Medulla oblongata (tissue), 1 donor: ENCODE measurements around the gene SORCS1.

ENCODE experiments used
- DNase-seq: peaks from one replicate; pipeline ENCODE4 v3.0.0-alpha.2; 2015; ENCODE audit errors: extremely low spot score

The SORCS1 gene

GRCh38 chr10:106992055-106992454 is 172.5 kb downstream of the SORCS1 start:
- DNase-seq = peak; percentile 67

GRCh38 chr10:106991091-106991490 is 173.4 kb downstream of the SORCS1 start:
- DNase-seq = no peak

- no peak for DNase-seq
Observed at GRCh38 chr10:106987362-106987761, 177.1 kb downstream of the SORCS1 start.

DNA sequence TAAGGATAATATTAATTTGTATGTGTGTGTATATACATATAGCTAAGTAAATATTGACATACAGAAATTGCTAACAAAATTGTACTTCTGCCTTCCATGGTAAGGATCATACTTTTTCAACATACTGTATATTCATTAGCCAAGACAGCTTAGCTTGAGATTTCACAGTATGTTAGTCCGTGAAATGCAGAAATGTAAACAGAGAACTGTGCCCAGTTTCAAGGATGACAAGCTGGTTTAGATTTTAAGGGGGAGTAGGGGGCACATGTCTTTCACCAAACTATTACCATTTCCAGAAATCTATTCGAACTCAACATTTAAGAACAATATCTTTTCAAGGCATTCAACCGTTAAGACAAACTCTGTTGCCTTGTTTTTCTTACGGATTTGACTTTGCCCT is 182.2 kb downstream of the SORCS1 start:
- DNase-seq = no peak

GRCh38 chr10:106981452-106982075 is 182.9 kb downstream of the SORCS1 start:
- no peak for DNase-seq

DNA sequence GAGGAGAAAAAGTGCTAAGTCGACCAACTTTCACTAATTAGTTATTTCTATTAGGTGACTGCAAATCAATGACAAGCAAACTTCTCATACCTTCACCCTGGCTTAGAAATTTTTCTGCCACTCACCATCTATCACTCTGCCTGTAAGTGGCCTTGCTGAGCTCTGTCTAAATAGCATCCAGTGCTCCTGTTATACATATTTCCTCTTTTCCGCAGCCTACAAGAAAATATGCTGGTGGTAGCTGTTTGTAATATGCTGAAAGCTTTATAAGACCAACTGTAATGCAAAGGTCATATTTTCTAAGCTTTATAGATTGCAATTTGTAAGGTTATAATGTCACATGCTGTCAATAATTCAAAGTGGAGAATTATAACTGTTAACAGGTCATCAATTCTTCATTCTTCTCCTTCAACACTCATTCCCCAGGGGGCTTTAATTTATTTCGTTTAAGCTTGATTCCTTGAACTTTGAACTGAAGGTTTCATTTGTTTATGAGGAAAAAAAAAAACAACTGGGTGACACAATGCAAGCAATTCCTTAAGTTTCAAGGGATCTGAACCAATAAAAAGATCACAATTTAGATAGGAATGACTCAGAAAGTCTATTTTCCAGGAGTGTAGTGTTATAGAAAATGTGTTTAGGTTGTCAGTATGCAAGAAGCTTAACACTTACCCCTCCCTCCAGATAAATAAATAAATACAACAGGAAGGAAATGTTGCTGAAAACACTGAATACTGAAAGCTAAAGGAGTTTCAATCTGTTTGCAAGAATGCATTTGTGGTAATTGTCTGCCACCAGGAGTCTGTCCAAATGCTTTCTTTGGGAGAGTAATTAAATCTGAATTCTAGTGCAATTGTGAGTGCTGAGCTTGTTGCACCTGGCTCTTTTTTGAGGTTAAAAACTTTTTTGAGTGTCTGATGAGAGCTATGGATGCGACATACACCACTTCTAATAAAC is 183.7 kb downstream of the SORCS1 start:
- peak; percentile 29 for DNase-seq

GRCh38 chr10:106978756-106979155 is 185.8 kb downstream of the SORCS1 start:
- DNase-seq = no peak

DNA sequence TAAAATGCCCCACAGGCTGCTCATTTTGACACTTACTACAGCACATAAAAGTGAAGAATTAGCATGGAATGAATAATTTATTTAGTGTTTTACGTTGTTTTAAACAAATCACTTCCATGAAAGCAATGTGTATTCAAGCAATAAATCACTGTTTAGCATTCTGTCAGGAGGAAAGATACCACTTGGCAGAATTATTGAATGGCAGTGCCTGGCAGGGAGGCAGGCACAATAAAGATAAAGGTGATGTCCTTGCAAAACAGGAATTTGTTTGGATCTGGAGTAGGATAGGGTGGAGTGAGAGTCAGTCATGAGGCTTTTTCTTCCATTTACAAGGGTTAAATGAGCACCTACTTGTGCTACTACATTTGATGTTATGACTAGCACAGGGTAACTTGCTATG is 190.8 kb downstream of the SORCS1 start:
- no peak for DNase-seq

- no peak for DNase-seq
Observed at GRCh38 chr10:106973288-106973687, 191.2 kb downstream of the SORCS1 start.

GRCh38 chr10:106972381-106972780 is 192.1 kb downstream of the SORCS1 start:
- DNase-seq = no peak

GRCh38 chr10:106971411-106971831 is 193.1 kb downstream of the SORCS1 start:
- DNase-seq = no peak

- DNase-seq = no peak
Observed at GRCh38 chr10:106967452-106967851, 197.1 kb downstream of the SORCS1 start.

- no peak for DNase-seq
Observed at GRCh38 chr10:106960812-106961211, 203.7 kb downstream of the SORCS1 start.

- no peak for DNase-seq
Observed at GRCh38 chr10:106959521-106959920, 205.0 kb downstream of the SORCS1 start.

- DNase-seq = no peak
Observed at GRCh38 chr10:106958589-106959361, 205.7 kb downstream of the SORCS1 start.

DNA sequence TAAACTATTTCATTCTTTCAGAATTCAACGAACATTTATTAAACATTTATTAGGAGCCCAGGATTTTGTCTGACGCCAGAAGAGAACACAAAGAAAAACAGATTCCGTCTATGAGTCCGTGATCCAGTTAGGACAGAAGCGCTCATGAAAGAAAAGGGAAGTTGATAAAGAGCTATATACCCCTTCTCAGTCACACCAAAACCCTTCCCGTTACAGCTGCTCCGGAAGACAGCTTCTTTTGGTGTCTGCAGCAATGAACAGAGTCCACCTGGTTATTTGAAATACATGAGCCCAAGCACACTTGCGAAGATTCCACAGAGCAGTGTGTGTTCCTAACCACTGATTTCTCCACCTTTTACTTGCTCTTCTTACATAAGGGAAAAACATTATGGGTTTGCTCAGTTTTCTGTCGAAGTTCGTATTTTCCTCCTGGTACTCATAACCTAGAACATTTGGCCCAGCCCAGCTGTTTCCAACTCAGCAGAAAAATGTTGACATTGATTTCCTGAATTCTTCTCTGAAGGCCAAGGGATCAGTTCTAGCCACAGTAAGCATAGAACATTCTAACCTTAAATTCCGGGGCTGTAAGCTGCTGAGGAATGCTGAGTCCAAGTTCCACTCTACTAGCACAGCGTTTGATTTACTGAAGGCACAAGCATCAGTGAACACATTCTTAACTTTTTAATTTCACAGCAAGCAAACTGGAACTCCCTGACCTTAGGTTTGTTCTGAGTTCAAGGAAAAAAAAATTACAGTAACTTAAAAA is 206.5 kb downstream of the SORCS1 start:
- peak; percentile 61 for DNase-seq

DNA sequence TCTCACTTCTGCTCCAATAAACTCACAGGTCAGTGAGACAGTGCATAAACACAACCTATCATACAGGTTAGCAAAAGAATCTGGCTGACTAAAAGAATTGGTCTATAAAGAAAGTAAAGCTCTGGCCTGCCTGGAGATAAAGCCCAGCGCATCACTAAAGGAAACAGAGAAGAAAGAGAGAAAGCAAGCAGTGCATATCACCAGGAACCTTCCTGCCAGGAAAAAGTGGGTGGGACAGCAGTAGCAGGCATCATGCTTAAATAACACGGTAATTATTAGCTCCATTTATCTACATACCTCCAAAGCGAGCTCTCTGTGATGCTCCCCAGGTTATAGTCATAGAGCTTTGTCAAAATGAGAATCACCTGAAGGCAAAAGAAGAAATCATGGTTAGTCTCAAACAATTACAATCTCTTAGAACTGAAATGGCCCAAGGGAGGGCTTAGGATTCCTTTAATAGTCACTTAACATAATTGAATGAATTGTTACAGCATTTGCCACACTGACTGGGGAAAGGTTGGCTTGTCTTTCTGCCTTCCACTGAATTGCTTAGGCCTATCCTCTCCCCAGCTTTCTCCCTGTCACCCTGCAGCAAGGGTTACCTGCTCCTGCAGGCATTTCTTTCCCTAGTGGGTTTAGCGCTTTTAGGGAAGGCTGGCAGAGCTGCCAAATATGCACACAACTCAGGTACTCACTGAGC is 208.1 kb downstream of the SORCS1 start:
- DNase-seq = no peak

- no peak for DNase-seq
Observed at GRCh38 chr10:106955133-106955532, 209.4 kb downstream of the SORCS1 start.

- DNase-seq = no peak
Observed at GRCh38 chr10:106952033-106952432, 212.5 kb downstream of the SORCS1 start.

DNA sequence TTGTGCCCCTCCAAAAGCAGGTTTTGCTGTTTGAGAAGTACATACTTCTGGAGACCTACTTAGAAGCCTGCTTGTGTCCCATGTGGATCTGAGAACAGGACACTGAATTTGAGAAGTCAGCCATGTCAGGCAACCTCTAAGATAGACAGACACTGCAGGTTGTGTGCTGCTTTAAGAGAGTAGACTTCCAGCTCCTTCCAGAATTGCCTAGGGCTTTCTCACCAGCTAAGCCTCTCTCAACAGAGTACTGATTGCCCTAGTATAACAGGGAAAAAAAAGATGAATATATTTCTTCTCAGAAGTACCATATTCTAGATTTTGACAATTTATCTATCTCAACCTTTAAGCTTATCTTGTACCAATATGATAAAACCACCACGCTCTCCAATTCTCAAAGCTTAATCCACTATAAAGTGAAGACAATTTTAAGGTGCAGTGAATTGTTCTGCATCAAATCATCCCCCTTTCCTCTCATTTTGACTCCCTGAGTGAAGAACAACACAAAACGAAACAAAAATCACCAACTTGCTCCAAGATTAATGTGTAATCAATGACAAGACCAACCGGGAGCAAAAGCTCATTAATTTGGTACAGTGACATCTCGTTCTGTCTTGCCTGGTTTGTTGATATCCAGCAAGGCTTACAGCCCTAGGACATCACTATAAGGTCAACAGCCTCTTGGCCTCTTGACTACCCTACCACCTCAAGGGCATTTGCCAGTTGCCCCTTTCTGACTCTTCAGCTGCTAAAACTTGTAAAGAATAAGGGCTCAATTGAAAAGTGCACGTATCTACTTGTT is 214.6 kb downstream of the SORCS1 start:
- DNase-seq = no peak
